Activated B cell treated with CpG ODN at 0.5 μM for 24 hours (primary cell): ENCODE measurements around the gene IGSF21. TPM values are rescaled to one million over a fixed set of nuclear protein-coding genes. Genes with fewer than 3 reads are reported as not detected.

Experiments used
- ATAC-seq: fragments of 200-7000 bp; cut with Tn5 transposase; one replicate; pipeline ENCODE4 v1.10.0; 2021; ENCODE audit warnings: low read depth, mild to moderate bottlenecking, moderate library complexity
- CTCF ChIA-PET: fragments of 350-600 bp; sonication (Branson Sonifier 250); formaldehyde crosslinking; loops from one replicate; lab custom pipeline; 2021; ENCODE audit warnings: antibody characterized with exemption; lab: Charles Lee
- POLR2A ChIA-PET: fragments of 350-600 bp; sonication (Branson Sonifier 250); formaldehyde crosslinking; loops from one replicate; lab custom pipeline; 2021; ENCODE audit warnings: antibody characterized with exemption; lab: Charles Lee
- DNase-seq: peaks from one replicate; pipeline ENCODE4 v3.0.0; 2022
- H3K27ac Mint-ChIP-seq: one replicate; pipeline ENCODE4 v1.8.0; 2020; ENCODE audit warnings: mixed read lengths
- H3K27me3 Mint-ChIP-seq: one replicate; pipeline ENCODE4 v1.8.0; 2021; ENCODE audit warnings: mixed read lengths
- H3K36me3 Mint-ChIP-seq: one replicate; pipeline ENCODE4 v1.8.0; 2021; ENCODE audit warnings: low read depth, mixed read lengths
- H3K4me1 Mint-ChIP-seq: one replicate; pipeline ENCODE4 v1.8.0; 2021; ENCODE audit warnings: mixed read lengths
- H3K4me3 Mint-ChIP-seq: one replicate; pipeline ENCODE4 v1.8.0; 2020; ENCODE audit warnings: mild to moderate bottlenecking, mixed read lengths
- H3K9me3 Mint-ChIP-seq: one replicate; pipeline ENCODE4 v1.8.0; 2020; ENCODE audit warnings: mixed read lengths
- intact Hi-C: fragments of 100-400 bp; cut with micrococcal nuclease; formaldehyde crosslinking; loops from one replicate; pipeline ENCODE4 v1.15.1; 2024
- total RNA-seq: library from RNA; stranded (reverse); gene quantifications from 2 replicates; pipeline ENCODE4 v1.2.3, GENCODE V29; 2022
- TF ChIP-seq, protein P1 (sequence below): fragments of 200-600 bp; IDR thresholded peaks from one replicate; pipeline ENCODE4 v1.8.0; 2022; ENCODE audit warnings: antibody characterized with exemption, mild to moderate bottlenecking

Gene IGSF21
- total RNA-seq, 1 donor from 2014 or later, result not detected

GRCh38 chr1:18253093-18253492 lies 145.5 kb downstream of the IGSF21 start:
- H3K4me3 Mint-ChIP-seq, result no peak overlapping the region
- ChIA-PET CTCF (no interaction called here), POLR2A (no interaction called here)
- TF ChIP-seq, protein P1, sequence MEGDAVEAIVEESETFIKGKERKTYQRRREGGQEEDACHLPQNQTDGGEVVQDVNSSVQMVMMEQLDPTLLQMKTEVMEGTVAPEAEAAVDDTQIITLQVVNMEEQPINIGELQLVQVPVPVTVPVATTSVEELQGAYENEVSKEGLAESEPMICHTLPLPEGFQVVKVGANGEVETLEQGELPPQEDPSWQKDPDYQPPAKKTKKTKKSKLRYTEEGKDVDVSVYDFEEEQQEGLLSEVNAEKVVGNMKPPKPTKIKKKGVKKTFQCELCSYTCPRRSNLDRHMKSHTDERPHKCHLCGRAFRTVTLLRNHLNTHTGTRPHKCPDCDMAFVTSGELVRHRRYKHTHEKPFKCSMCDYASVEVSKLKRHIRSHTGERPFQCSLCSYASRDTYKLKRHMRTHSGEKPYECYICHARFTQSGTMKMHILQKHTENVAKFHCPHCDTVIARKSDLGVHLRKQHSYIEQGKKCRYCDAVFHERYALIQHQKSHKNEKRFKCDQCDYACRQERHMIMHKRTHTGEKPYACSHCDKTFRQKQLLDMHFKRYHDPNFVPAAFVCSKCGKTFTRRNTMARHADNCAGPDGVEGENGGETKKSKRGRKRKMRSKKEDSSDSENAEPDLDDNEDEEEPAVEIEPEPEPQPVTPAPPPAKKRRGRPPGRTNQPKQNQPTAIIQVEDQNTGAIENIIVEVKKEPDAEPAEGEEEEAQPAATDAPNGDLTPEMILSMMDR, result no peak
- H3K4me1 Mint-ChIP-seq, result no peaks in the 10 kb centered on the region
- ATAC-seq, result no peak
- peaks cover 10% of the 10 kb centered on the region for H3K9me3 Mint-ChIP-seq
- H3K27me3 Mint-ChIP-seq, result peaks cover 3% of the 10 kb centered on the region
- no peaks in the 10 kb centered on the region for H3K36me3 Mint-ChIP-seq
- intact Hi-C loops, result no loop called here
- no peak for DNase-seq
- no peak overlapping the region for H3K27ac Mint-ChIP-seq

- Mint-ChIP-seq H3K4me3 (no peak overlapping the region), H3K4me1 (no peaks in the 10 kb centered on the region), H3K27ac (no peak overlapping the region), H3K9me3 (peaks cover under 1% of the 10 kb centered on the region), H3K36me3 (no peaks in the 10 kb centered on the region), H3K27me3 (peaks cover 3% of the 10 kb centered on the region)
- DNase-seq, result no peak
- ATAC-seq, result no peak
- CTCF ChIA-PET, result no interaction called here
- intact Hi-C loops, result no loop called here
- TF ChIP-seq, protein P1, result no peak
- POLR2A ChIA-PET, result no interaction called here
Measured at GRCh38 chr1:18256282-18257235, 149.0 kb downstream of the IGSF21 start.

DNA sequence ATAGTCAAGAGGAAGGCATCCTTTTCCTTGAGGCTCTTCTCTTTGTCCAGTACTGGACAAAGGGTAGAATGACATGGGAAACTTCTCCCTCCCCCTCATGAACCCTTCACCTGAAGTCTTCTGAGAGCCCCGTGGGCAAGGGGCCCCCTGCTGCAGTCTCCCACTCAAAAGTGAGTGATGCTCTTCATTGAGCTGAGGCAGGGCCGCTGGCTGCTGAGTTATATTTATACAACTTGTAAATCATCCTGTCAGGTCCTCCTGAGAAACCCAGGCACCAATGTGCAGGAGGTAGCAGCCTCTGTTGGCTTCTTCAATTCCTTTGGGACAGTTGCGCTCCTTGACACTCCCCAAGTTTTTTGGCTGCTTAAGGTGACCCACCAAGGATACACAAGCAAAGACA lies 150.2 kb downstream of the IGSF21 start:
- intact Hi-C loops, result no loop called here
- TF ChIP-seq, protein P1, result no peak
- Mint-ChIP-seq H3K27ac (no peak overlapping the region), H3K36me3 (no peaks in the 10 kb centered on the region), H3K4me3 (no peak overlapping the region), H3K27me3 (peaks cover 5% of the 10 kb centered on the region), H3K4me1 (no peaks in the 10 kb centered on the region), H3K9me3 (no peaks in the 10 kb centered on the region)
- ATAC-seq (no peak), DNase-seq (no peak)
- ChIA-PET CTCF (no interaction called here), POLR2A (no interaction called here)

GRCh38 chr1:18261891-18262290 lies 154.3 kb downstream of the IGSF21 start:
- POLR2A ChIA-PET, result no interaction called here
- H3K36me3 Mint-ChIP-seq, result no peaks in the 10 kb centered on the region
- no peak overlapping the region for H3K4me3 Mint-ChIP-seq
- CTCF ChIA-PET, result no interaction called here
- peaks cover 6% of the 10 kb centered on the region for H3K27me3 Mint-ChIP-seq
- no peaks in the 10 kb centered on the region for H3K9me3 Mint-ChIP-seq
- intact Hi-C loops, result no loop called here
- no peak overlapping the region for H3K27ac Mint-ChIP-seq
- DNase-seq (no peak), ATAC-seq (no peak)
- H3K4me1 Mint-ChIP-seq, result no peaks in the 10 kb centered on the region
- TF ChIP-seq, protein P1, result no peak

DNA sequence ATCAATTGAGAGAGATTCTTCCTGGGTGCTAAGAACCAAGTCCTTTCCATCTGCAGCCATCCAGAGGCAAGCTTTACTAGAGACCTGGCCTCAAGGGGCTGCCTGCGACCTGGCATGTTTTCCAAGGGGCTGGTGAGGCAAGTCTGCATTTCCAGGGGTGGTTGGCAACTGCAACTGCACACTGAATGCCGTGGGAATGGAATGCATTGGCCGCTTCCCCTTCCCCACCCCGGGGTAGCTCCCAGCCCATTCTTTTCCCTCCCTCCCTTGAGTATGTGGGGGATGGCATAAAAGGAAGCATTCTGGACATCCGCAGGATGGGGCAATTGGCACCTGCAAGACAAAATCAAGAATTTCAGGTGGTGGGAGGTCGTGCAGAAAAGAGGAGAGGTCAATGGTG lies 155.1 kb downstream of the IGSF21 start:
- CTCF ChIA-PET, result no interaction called here
- H3K4me1 Mint-ChIP-seq, result no peaks in the 10 kb centered on the region
- POLR2A ChIA-PET, result no interaction called here
- no peak overlapping the region for H3K4me3 Mint-ChIP-seq
- TF ChIP-seq, protein P1, result no peak
- ATAC-seq (no peak), DNase-seq (no peak)
- H3K36me3 Mint-ChIP-seq, result no peaks in the 10 kb centered on the region
- no peak overlapping the region for H3K27ac Mint-ChIP-seq
- H3K27me3 Mint-ChIP-seq, result peaks cover 8% of the 10 kb centered on the region
- intact Hi-C loops, result no loop called here
- no peaks in the 10 kb centered on the region for H3K9me3 Mint-ChIP-seq
